HG02938 (cell line): ENCODE results near the gene SLC1A2.
"Not testable (repeated sequence)": the region's sequence is repeated elsewhere in the genome, so short reads cannot be mapped to it uniquely, and the experiment has no call there.

ENCODE experiments used
- ATAC-seq: cut with Tn5 transposase; IDR thresholded peaks from one replicate; pipeline ENCODE4 v1.9.1; 2021; ENCODE audit warnings: mild to moderate bottlenecking, moderate library complexity; ENCODE audit not compliant: unreplicated experiment

Gene SLC1A2

DNA sequence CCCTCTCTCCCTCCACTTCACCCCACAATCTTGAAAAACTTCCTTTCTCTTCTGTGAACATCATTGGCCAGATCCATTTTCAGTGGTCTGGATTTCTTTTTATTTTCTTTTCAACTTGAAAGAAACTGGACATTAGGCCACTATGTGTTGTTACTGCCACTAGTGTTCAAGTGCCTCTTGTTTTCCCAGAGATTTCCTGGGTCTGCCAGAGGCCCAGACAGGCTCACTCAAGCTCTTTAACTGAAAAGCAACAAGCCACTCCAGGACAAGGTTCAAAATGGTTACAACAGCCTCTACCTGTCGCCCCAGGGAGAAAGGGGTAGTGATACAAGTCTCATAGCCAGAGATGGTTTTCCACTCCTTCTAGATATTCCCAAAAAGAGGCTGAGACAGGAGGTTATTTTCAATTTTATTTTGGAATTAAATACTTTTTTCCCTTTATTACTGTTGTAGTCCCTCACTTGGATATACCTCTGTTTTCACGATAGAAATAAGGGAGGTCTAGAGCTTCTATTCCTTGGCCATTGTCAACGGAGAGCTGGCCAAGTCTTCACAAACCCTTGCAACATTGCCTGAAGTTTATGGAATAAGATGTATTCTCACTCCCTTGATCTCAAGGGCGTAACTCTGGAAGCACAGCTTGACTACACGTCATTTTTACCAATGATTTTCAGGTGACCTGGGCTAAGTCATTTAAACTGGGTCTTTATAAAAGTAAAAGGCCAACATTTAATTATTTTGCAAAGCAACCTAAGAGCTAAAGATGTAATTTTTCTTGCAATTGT, 188.1 kb downstream of the SLC1A2 start:
- ATAC-seq: no peak

DNA sequence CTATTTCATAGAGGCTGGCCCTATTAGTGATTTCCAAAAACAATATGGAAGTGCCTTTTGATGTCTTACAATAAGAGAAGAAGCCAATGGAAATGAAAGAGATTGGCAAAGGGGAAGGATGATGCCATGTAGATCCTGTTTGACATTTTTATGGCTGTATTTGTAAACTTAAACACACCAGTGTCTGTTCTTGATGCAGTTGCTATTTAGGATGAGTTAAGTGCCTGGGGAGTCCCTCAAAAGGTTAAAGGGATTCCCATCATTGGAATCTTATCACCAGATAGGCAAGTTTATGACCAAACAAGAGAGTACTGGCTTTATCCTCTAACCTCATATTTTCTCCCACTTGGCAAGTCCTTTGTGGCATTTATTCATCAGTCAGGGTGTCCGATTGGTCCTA, 189.0 kb downstream of the SLC1A2 start:
- ATAC-seq: no peak

DNA sequence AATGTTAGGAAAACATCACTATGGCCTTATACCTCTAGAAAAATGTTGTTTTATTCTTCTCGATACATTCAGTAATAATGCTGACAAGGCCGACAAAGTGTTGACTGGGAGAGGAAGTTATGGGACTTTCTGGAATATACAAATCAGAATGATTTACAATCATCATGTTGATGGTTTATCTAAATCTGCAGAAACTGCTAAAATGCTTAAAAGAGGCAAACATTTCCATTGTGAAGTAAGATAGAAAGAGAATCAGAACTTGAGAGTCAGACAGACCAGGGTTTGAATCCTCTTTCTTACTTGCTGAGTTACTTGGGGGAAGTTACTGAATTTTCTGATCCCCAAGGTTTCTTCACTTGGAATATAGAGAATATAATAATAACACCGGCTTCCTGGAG, 191.0 kb downstream of the SLC1A2 start:
- ATAC-seq: no peak

DNA sequence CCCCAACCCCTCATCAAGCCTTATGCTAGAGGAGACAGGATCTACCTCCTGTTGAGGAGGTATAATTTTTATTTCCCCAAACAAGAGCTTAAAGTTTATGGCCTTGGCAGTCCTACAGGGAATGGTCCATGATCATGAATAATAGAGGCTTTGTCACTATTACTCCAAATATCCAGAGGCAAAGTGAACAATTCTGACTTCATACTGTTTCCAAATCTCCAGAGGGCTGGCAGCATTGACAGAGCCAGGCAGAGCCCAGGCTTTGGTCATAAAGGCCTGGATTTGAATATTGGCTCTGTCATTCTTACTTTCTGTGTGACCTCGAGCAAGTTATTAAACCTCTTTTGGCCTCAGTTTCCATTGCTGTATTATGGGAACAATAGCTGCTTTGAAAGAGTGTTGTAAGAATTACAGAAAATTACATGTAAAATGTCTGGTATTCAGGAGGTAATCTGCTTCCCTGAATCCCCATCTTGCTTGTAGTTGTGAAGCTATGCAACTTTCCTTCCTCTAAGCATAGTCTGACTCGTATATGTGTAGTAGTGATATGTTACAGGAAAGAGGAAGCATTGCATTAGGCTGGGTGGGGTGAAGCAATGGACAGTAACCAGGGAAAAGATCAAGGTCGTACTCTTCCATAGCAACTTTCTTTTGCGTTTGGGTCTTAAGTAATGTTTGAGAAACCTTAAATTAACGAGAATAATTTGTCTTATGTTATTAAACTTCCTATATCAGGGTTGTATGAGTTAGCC, 191.6 kb downstream of the SLC1A2 start:
- no peak for ATAC-seq

DNA sequence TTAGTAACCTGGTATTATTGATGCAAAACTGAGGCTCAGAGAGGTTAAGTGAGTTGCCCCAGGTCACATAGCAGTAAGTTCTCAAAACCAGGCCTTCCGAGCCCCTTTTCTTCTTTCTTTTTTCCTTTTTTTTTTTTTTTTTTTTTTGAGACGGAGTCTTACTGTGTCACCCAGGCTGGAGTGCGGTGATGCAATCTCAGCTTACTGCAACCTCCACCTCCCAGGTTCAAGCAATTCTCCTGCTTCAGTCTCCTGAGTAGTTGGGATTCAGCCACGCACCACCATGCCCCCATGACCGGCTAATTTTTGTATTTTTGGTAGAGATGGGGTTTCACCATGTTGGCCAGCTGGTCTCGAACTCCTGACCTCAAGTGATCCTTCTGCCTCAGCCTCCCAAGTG, 192.6 kb downstream of the SLC1A2 start:
- not testable (repeated sequence) for ATAC-seq

DNA sequence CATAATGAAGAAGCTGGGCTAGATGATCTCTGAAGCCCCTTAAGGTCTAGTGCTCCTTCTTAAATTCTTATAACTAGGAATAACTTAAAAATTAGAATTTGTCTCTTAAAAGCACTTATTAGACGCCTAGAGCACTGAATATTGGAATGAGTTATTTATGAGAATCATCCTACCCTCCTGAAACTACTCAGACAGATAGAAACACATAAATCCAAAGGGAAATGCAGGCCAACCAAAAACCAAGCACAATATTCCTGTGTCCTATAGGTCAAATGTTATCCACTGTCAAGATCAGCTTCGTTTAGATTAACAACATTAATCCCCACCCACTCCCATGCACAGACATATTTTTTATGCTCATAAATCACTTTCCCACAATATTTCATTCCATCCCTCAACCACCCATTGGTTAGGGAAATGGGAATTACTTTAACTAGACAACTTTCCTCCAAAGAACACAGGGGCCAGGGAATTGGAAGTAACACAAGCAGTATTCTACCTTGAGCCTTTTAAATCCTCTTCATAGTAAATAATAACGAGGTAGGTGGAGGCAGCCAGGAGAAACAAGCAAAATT, 193.3 kb downstream of the SLC1A2 start:
- no peak for ATAC-seq

DNA sequence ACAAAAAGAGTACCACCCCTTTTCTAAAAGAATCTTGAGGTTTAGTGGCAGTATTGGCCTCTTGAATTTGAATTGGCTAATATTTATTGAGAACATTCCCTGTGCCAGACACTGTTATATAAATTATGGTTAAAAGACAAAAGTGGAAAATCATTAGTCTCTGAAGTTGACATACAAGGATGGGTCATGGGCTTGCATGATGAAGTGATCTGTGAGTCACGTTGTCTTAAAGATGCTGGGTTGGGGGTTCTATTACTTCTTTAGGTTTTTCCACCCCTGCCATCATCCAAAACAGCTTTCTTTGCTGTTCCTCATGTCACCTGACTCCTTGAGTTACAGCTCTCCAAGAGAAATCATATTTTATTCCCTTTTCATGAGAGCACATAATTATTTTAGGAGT, 195.4 kb downstream of the SLC1A2 start:
- no peak for ATAC-seq

DNA sequence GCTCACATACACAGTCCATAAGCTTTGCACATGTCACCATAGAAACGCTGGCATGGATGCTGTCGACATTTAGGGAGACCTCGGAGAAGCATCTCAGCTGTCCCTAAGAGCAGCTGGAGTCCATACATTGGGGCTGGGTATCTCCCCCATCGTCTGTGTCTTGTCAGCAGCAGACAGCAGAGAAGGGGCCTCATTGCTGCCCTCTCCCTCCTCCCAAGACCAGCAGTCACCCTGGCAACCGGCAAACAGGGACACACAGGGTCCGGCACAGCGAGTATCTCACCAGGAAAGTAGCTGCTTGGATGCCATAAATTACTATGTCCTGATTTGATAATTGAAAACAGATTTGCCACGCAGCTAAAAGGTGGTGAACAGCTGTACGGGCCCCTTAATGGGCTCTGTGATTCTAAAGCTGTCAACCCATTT, 196.0 kb downstream of the SLC1A2 start:
- ATAC-seq: no peak

DNA sequence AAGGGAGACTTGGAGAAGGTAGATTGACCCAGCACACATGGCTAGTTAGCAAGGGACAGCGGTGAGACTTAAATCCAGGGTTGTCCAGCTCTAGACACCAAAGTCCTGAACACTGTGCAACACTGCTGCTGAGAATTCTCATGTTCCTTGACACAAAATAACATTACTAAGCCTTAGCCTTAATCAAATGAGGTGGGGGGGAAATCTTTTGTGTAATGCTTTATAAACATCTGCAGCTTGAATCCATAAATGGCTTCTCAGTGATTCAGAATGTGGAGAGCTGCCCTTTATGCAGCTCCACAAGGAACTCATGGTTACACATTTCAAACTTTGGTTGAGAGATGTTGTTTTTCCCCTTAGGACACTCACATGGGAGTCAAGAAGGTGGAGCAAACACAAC, 200.4 kb downstream of the SLC1A2 start:
- no peak for ATAC-seq

DNA sequence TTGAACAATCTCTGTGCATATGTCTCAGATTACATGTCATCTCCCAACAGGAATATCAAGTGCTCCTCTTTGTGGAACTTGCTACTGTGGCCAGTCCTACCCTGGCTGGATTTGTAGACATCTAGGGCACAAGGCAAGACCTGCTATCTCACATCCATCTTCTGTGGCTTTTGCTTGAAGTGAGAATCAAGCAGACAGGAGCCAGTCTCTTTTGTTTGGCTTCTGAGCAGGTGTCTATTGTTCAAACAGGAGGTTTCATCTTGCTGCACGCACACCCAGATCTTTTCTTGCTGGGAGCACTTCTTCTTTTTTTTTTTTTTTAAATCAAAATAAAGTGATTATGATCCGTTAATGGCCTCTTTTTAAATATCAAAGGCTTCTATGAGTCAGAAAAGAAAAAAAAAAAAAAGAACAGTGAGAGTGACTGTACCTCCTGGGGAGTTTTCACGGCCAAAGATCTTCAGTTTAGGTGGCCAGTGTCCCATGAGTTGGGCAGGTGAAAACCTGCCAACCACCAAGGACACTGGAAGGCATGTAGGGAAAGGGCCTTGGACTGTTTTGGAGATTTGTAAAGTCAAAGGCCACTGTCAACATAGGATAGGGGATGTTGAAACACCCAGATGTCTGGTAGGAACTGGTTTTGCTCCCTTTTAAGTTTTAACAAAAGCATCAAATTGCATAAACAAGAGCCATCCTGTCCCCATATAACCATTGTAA, 202.2 kb downstream of the SLC1A2 start:
- ATAC-seq: no peak

DNA sequence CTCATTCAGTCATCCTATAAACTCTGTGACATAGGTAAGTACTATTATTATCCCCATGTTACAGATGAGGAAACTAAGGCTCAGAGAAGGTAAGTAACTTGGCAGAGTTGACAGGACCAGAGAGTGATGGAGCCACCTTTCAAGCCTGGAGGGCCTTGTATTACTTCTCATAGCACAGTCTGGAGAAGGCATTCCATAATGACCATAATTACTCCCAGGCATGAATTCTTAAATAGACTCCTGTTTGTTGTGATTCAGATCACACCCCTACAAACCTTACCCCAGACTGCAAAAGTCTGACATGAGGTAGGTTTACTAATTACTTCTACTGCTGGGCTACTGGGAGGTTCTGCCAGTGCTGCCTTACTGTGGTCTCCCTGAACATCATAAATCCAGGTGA, 203.4 kb downstream of the SLC1A2 start:
- no peak for ATAC-seq

DNA sequence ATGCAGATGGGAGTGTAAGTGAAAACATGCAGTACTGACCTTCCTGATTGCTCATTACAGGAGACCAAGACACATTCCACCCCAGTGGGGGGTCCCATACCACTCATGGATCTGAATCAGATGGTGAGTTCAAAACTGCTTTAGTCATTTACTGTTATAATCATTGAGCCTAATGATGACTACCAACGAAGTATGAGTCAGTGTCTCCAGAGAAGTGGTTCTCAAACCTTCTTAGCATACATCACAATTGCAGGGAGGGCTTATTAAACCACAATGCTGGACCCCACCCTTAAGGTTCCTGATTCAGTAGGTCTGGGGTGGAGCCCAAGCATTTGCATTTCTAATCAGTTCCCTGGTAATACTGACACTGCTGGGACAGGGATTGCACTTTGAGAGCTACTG, 204.6 kb downstream of the SLC1A2 start:
- no peak for ATAC-seq

DNA sequence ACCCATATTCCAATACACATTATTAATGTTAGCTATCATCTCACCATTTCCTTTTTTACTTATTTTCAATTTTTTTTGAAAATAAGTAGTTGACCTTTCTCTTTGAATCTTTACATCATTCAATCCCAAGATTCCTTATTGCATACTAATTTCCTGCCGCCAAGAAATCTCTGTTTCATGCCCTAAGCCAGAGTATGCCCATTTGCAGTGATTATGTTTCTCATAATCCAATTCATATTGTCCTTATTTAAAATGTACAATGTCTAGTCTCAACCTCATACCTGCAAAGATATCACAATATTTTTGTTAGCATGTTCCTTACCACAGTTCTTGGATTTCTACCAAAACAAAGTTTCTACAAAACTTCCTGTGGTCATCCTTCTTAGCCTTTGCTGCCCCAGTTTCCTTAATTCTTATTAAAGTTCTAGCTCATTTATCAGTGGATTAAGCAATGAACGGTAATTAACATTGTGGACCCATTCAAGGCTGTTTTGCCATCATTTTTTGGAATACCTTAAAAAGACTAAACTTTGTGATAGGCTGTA, 205.1 kb downstream of the SLC1A2 start:
- no peak for ATAC-seq

DNA sequence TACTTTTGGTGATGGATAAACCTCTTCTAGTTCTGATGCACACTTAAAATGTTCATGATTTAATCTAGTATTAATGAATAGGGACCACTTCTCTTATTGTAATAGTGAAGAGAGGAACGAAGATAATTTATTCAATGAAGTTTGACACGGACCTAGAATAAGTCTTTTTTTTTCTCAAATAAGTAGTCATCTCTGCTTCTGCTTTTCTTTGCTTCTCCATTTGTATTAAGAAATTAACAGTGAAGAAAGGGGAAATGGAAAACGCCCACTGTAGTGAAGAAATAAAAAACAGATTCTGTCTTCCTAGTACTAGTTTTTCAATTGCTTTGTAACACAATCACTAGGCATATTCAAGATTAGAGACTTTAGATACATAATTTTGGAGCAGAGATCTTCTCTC, 207.4 kb downstream of the SLC1A2 start:
- no peak for ATAC-seq

DNA sequence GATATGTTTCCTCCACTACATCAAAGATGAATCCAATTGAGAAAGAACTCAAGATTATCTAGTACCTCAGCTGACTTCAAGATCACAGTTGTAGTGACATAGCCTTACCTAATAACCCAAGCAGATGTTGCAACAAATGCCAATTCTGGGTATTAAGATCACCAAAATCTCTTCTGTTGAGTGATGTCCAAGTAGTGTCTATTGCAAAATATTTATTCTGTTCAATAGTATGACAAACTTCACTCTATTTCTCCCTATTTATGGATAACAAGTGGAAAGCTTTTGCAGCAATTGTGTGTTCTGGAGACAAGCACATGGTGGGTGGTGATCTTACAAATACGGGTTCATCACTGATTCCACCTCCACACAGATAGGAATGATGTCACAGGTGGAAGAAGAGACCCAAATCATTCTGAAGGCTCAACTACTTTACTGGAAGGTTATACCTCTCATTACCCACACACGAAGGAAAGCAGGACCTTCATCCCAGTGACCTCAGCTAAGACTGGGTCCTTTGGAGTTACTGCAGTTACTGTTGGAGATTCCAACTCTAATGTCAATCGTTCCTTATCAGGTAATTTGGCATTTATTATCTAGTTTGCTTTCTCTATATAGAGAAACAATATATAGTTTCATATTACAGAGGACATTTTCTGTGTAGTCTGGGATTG, 208.3 kb downstream of the SLC1A2 start:
- ATAC-seq: no peak

DNA sequence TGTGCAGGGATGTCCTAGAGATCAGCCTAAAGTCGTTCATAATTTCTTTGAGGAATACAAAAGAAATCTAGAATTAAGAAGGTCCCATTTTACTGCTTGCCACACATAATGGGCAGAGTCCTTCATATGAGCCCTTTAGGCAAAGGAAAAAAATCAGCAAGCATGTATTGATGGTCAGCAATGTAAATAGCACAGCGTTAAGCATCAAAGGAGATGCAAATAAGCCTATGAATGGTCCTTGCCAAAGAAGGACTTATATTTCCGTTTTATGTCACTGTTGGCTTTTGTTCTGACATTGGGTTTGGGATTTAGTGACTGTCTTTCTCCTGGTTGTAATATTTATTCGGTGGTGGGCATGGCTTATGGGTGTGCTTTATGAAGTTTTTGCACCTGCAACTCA, 210.6 kb downstream of the SLC1A2 start:
- ATAC-seq: no peak

DNA sequence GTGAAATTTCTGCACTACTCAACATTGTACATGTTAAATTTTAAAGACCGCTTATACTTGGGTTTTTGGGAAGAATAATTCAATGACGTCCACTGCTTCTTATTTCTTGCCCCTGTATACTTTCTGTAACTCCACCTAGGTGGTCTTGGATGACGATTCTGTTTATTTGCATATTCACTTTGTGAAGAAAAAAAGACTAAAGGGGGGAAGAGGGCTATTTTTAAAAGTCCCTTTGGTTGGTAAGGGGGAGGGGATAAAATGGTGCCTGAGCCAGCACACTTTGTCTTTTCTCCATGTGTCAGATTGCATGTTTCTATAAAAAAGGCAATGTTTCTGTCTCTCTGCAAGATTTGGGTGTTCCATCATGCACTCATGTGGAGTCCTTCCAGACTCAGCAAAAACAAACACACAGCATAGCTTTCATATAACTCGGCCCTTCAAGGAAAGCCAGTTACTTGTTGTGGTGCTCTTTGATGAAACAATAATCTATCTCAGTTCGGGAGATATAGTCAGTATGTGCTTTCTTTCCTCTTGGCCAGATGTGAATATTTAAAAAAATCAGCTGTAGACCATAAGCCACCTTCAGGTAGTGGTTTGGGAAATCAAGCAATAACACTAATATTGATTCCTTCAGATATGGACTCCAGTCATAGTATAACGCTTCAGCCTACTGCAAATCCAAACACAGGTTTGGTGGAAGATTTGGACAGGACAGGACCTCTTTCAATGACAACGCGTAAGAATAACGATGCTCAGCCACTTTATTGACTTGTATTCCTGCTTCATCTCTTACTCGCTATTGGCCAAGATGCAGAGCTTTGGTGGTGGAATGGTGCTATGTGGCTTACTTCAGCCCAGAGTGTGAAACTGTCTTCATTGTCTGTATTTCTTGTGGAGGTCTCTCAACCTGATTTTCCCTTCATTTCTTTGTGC, 211.6 kb downstream of the SLC1A2 start:
- no peak for ATAC-seq

DNA sequence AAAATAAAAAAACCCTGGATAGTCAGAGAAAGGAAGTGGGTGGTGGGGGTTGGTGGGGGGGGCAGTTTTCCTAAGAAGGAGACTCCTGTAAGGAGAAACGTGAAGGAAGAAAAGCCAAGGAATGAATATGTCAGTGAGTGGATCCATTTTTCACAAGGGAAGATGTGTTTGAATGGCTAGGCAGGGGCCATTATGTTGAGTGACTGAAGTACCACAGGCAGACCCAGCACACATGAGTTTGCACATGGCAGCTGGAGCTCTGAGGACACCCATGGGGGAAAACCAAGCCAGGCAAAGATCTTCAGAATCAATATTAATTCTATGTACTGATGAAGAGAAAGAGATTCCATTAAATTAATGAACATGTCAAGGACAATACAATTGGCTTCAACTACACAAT, 212.7 kb downstream of the SLC1A2 start:
- ATAC-seq: no peak

DNA sequence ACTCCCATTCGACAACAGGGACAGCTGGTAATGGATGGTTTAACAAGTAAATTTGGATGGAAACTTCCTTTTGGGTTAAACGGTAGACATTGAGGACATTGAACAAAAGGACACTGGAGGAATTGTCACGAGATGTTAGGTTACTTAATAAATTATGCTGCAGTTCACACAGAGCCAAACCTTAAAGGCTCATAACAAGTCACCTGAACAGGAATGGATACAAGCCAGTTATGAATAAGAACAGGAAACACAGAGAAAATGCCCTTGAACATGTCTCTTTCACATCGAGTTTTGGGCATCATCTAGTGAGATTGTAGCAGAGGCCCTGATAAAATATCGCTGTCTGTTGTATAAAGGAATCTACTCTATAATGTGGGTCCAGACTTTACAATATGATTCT, 214.7 kb downstream of the SLC1A2 start:
- no peak for ATAC-seq
